ENCODE results near the gene RCAN1. TPM values are rescaled to one million over a fixed set of nuclear protein-coding genes. Genes with fewer than 3 reads are reported as not detected.
"Not testable (repeated sequence)": the region's sequence is repeated elsewhere in the genome, so short reads cannot be mapped to it uniquely, and the experiment has no call there.

The RCAN1 gene
- total RNA-seq, 1 donor, result 3.2 TPM

DNA sequence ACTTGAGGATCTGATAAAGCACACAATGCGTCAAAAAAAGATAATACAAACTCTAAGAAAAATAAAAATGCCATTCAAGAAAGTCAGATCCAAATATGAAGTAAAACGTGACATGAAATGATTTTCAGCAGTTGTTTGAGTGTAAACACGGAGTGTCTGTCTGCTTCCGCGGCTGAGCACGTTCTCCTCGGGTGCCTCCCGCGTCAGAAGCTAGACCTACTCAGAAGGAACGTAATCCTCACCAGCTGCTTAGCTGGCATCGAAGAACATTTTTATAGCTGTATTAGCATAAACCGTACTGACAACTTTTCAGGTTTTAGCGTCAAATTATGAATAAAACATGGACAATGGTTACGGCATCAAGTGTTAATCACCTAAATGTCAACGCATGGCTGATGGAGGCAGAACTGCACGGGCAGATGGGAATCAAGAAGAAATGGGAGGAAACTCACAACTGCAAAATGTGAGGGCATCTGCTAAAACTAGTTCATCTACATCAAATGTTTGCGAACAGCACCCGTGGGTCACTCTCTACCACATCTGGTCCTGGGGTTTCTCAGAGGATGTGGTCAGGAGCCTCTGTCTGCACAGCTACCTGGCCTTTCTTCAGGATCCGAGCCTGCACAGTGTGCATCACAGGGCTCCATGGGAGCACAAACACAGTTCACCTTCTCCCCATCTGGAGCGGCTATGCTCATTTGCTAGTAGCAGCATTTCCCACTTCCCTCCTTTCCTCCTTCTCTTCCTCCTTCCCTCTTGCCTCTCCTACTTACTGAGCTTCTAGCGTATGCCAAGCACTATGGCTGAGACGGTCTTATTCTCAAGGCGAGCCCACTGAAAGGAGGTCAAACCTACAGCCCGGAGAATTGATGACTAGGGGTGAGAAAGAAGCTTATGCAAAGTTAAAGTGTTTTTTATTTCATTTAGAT, 40.0 kb downstream of the RCAN1 start:
- no peak for DNase-seq (ENCODE audit: low read depth in 2 of 3, low spot score in 2 of 3)

GRCh38 chr21:34571994-34572393, 42.9 kb downstream of the RCAN1 start:
- no peak for DNase-seq (ENCODE audit: low read depth in 2 of 3, low spot score in 2 of 3)

- DNase-seq (ENCODE audit: low read depth in 2 of 3, low spot score in 2 of 3), result peak in 2 of 3 donors; percentile 38 to 77
Measured at GRCh38 chr21:34570313-34570712, 44.6 kb downstream of the RCAN1 start.

DNA sequence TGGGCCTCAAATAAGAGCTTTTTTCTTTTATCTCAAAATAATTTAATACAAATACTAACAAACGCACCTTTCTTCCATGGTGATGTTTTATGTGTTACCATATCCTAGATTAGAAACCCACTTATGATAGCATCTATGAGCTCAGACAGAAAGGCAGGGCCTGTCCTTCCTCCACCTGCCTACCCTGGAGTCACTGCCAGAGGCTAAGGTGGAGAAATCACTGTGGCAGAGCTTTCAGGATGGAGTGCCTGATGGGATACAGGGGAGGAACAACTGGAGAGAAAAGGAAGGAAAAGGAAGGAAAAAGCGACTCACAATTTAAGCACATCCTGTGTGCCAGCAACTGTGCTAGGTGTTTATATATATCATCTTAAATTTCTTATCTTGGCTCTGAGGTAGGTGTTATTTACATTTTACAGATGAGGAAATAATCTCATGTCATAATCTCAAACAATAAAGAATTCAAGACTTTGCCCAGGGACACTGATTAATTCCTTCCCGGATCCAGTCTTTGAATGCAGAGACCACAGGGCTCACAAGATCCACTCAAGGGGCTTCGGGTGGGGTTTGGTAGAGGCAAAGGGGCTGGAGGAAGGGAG, 45.4 kb downstream of the RCAN1 start:
- DNase-seq (ENCODE audit: low read depth in 2 of 3, low spot score in 2 of 3), result no peak

DNA sequence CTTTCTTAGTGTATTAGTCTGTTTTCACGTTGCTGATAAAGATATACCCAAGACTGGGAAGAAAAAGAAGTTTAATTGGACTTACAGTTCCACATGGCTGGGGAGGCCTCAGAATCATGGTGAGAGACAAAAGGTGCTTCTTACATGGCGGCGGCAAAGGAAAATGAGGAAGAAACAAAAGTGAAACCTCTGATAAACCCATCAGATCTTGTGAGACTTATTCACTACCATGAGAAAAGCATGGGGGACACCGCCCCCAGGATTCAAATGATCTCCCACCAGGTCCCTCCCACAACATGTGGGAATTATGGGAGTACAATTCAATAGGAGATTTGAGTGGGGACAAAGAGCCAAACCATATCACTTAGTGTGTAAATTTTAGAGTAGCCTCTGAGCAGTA, 46.1 kb downstream of the RCAN1 start:
- DNase-seq (ENCODE audit: low read depth in 2 of 3, low spot score in 2 of 3), result peak in 1 of 3 donors; percentile 39

DNA sequence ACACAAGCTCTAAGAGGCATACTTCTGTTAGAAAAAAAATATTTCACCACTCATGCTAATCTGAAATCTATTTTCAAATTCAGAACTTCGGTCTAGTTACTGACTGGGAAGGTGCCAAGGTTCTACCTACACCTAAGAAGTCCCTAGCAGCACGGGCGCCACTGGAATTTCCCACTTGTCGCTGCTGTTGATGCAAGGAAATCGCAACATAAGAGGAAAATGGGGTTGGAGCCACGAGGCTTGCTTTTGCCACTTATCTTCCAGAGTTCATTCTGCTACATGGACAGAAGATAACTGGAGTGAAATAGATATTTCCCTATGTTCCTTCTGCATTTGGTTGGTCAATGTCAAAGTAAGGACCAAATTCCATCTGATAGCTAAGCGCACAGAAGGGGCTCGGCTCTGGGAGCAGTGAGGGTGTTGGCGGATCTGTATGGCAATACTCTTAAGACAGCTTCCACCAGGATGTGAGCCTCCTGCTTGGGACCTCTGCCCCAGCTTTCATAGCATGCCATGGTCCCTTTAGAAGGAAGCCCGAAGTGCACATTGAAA, 47.2 kb downstream of the RCAN1 start:
- DNase-seq (ENCODE audit: low read depth in 2 of 3, low spot score in 2 of 3), result no peak

- no peak for DNase-seq (ENCODE audit: low read depth in 2 of 3, low spot score in 2 of 3)
Measured at GRCh38 chr21:34565238-34565637, 49.7 kb downstream of the RCAN1 start.

DNA sequence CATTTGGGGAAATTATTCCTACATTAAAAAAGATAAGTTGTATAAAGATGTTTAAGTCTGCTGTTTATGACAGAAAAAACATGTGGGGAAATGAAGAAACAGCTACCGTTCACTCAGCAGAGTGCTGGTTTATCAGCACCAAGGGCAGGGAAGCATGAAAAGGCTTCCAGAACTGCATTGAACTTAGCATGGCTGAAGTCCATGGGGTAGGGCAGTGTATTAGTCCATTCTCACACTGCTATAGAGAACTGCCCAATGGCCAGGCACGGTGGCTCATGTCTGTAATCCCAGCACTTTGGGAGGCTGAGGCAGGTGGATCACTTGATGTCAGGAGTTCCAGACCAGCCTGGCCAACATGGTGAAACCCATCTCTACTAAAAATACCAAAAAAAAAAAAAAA, 51.5 kb downstream of the RCAN1 start:
- DNase-seq (ENCODE audit: low read depth in 2 of 3, low spot score in 2 of 3), result not testable (repeated sequence)

DNA sequence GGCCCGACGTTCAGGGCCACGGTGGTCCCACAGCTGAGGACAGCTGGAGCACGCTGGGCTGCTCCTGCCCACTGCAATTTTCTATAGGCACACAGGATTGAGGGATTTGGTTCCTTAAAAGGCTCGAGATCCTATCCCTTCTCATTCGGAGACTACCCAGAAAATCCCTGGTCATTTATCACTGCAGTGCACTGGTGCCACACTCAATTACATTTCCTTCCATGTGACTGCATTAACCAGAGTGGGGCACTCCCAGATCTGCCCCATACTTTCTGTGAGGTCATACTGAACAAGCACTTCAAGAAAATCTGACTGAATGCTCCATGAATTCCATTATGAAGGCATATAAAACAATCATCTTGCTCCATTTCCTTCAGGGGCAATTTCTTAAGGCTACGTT, 53.1 kb downstream of the RCAN1 start:
- DNase-seq (ENCODE audit: low read depth in 2 of 3, low spot score in 2 of 3), result no peak

DNA sequence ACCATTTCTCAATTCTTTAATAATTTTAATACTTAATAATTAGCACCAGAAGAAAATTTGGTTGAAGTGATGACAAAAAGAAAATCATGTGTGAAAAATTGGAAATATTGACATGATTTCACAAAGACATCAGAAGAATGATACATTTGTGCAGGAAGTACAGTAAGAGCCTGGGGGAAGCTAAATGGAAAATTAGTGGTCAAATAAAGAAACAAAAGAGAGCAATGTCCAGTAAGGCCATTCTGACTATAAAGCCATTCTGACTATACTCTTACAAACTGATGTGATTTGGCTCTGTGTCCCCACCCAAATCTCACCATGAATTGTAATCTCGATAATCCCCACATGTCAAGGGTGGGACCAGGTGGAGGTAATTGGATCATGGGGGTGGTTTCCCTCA, 54.3 kb downstream of the RCAN1 start:
- DNase-seq (ENCODE audit: low read depth in 2 of 3, low spot score in 2 of 3), result no peak

DNA sequence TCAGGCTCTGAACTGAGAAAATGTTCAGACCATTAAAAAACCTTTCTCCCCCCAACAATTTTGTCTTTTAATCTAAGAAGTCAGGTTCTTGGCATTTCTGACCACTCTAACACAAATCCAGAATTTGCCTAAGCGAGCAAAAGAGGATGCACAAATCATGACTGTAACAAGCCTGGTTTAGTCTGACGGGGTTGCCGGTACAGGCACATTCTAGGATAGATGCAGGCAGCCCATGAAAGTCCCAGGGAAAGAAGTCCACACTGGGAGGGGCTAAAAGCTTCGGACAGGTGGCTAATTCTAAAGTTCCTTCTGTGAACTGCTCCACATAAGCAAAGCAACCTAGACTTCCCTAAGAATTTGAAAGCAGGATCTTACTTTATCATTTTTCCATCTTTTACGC, 54.9 kb downstream of the RCAN1 start:
- no peak for DNase-seq (ENCODE audit: low read depth in 2 of 3, low spot score in 2 of 3)

GRCh38 chr21:34559089-34559631, 55.8 kb downstream of the RCAN1 start:
- no peak for DNase-seq (ENCODE audit: low read depth in 2 of 3, low spot score in 2 of 3)

DNA sequence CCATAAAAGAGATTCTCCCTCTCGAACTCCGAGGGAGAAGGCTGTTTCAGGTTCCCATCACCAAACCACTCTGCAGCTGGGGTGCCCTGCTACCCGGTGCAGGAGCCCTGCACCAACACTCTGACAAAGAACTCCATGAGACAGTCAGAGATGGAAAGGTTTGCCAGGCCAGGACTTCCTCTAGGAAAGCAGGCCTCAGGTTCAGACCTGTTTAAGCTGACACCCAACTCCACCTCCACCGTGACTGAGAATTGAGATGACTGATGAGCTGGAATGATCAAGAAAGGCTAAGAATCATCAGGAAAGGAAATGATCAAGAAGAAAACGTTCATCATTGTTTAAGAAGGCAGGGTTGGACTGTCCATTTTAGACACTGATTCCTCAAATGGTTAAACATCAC, 56.7 kb downstream of the RCAN1 start:
- no peak for DNase-seq (ENCODE audit: low read depth in 2 of 3, low spot score in 2 of 3)

DNA sequence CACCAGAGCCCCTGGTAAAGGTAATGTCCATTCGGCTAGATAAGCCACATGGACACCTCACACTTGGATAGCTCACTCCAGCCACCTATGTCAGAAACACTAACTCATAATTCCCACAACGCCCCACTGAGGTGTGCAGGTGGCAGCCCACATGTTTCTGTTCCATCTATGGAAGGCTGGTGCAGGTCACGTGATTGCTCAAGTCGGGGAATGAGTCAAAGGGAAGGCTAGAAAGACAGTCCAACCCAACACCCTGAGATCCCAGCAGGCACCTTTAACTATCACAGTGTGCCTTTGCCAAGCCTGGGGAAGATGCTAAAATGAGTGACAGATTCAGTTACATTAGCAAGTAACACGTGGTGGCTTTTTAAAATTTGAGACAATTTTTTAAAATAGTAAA, 57.7 kb downstream of the RCAN1 start:
- no peak for DNase-seq (ENCODE audit: low read depth in 2 of 3, low spot score in 2 of 3)

GRCh38 chr21:34554670-34555069, 60.2 kb downstream of the RCAN1 start:
- DNase-seq (ENCODE audit: low read depth in 2 of 3, low spot score in 2 of 3), result not testable (repeated sequence)

GRCh38 chr21:34554227-34554626, 60.7 kb downstream of the RCAN1 start:
- DNase-seq (ENCODE audit: low read depth in 2 of 3, low spot score in 2 of 3), result no peak

GRCh38 chr21:34553151-34553952, 61.6 kb downstream of the RCAN1 start:
- DNase-seq (ENCODE audit: low read depth in 2 of 3, low spot score in 2 of 3), result no peak

- no peak for DNase-seq (ENCODE audit: low read depth in 2 of 3, low spot score in 2 of 3)
Measured at GRCh38 chr21:34552360-34553098, 62.4 kb downstream of the RCAN1 start.

- no peak for DNase-seq (ENCODE audit: low read depth in 2 of 3, low spot score in 2 of 3)
Measured at GRCh38 chr21:34550182-34550799, 64.6 kb downstream of the RCAN1 start.
